GM12878 (cell line): ENCODE data around the gene NUMA1. TPM values are rescaled to one million over a fixed set of nuclear protein-coding genes. Genes with fewer than 3 reads are reported as not detected.

ENCODE experiments used
- ATAC-seq: fragments of 200-7000 bp; cut with Tn5 transposase; 3 replicates; pipeline ENCODE4 v1.9.1; 2020; ENCODE audit warnings: mild to moderate bottlenecking, moderate library complexity
- BruUV-seq: library from RNA; stranded (reverse); fragments of 400-500 nt; replicated peaks from 2 replicates; lab custom pipeline; 2021; lab: Mats Ljungman, UMichigan
- CTCF ChIA-PET: fragments of 300-600 bp; sonication (Branson Sonifier 250); formaldehyde crosslinking; extraction: SDS; loops from one replicate; lab custom pipeline; 2021; ENCODE audit warnings: inconsistent platforms; lab: Yijun Ruan, JAX
- POLR2A ChIA-PET: fragments of 350-600 bp; formaldehyde crosslinking; extraction: SDS; loops from one replicate; lab custom pipeline; 2021; ENCODE audit warnings: inconsistent platforms; lab: Charles Lee
- RAD21 ChIA-PET: fragments of 300-600 bp; sonication (Branson Sonifier 250); formaldehyde crosslinking; loops from one replicate; lab custom pipeline; 2023; ENCODE audit warnings: antibody characterized with exemption; ENCODE audit not compliant: unreplicated experiment; lab: Charles Lee
- SMC1A ChIA-PET: fragments of 300-600 bp; sonication (Branson Sonifier 250); formaldehyde crosslinking; loops from one replicate; lab custom pipeline; 2023; ENCODE audit not compliant: unreplicated experiment, uncharacterized antibody; lab: Charles Lee
- DNase-seq: peaks from one replicate; pipeline ENCODE4 v3.0.0-alpha.2; 2011; ENCODE audit warnings: low read depth, low spot score
- FAIRE-seq: peaks from 3 replicates; lab custom pipeline; 2011; peaks lifted over from hg19 to GRCh38; lab: Jason Lieb, UNC
- H2AFZ ChIP-seq: 2 replicates; pipeline ENCODE4 v1.6.0; 2011; ENCODE audit warnings: low read depth, low read length, control low read depth; ENCODE audit not compliant: control insufficient read depth
- H3K27ac ChIP-seq: 2 replicates; pipeline ENCODE4 v1.5.1; 2011; ENCODE audit warnings: control low read depth; ENCODE audit not compliant: control insufficient read depth, insufficient read depth
- H3K27me3 ChIP-seq, 2 experiments: replicated peaks in 1 of 2; 2 replicates each; pipeline versions ENCODE4 v1.6.0 to v1.6.1; 2011; ENCODE audit warnings: low read length in 1 of 2; ENCODE audit not compliant: control insufficient read depth in 2 of 2, insufficient read depth in 2 of 2
- H3K36me3 ChIP-seq, 2 experiments: 2 replicates each; pipeline ENCODE4 v1.5.1; 2011; ENCODE audit warnings: low read length in 1 of 2; ENCODE audit not compliant: control insufficient read depth in 2 of 2, insufficient read depth in 2 of 2
- H3K4me1 ChIP-seq: 2 replicates; pipeline ENCODE4 v1.6.1; 2011; ENCODE audit warnings: mild to moderate bottlenecking, low read length, moderate library complexity, mixed read lengths; ENCODE audit not compliant: control insufficient read depth, insufficient read depth
- H3K4me2 ChIP-seq: 2 replicates; pipeline ENCODE4 v1.6.0; 2011; ENCODE audit warnings: control low read depth; ENCODE audit not compliant: control insufficient read depth, insufficient read depth
- H3K4me3 ChIP-seq: fragments of 200-600 bp; sonication (generic); 2 replicates; pipeline ENCODE4 v1.5.1; 2016
- H3K79me2 ChIP-seq: 2 replicates; pipeline ENCODE4 v1.6.0; 2011; ENCODE audit warnings: low read length; ENCODE audit not compliant: control insufficient read depth, insufficient read depth
- H3K9ac ChIP-seq: 2 replicates; pipeline ENCODE4 v1.8.0; 2011; ENCODE audit warnings: low read length, control low read depth, mixed read lengths; ENCODE audit not compliant: control insufficient read depth, insufficient read depth
- H3K9me3 ChIP-seq: replicated peaks from 3 replicates; pipeline ENCODE4 v1.5.1; 2011; ENCODE audit warnings: mild to moderate bottlenecking, low read length; ENCODE audit not compliant: control insufficient read depth, insufficient read depth
- H4K20me1 ChIP-seq: 2 replicates; pipeline ENCODE4 v1.6.0; 2011; ENCODE audit not compliant: control insufficient read depth, insufficient read depth
- CUX1 ChIP-seq: IDR thresholded peaks from 2 replicates; pipeline ENCODE4 v1.6.1; 2012; ENCODE audit warnings: improper control_type of control experiment, low read depth, low read length; ENCODE audit not compliant: insufficient replicate concordance
- NRF1 ChIP-seq: conservative IDR thresholded peaks from 2 replicates; pipeline ENCODE4 v1.6.1; 2011; ENCODE audit warnings: mild to moderate bottlenecking, low read depth, low read length, improper control_type of control experiment
- PAX8 ChIP-seq: fragments of 450-650 bp; IDR thresholded peaks from 2 replicates; pipeline ENCODE4 v1.6.1; 2017; ENCODE audit warnings: mild to moderate bottlenecking, moderate library complexity
- PBX3 ChIP-seq: IDR thresholded peaks from 2 replicates; pipeline ENCODE4 v1.6.1; 2011; ENCODE audit warnings: mild to moderate bottlenecking, low read depth, low read length, moderate library complexity; ENCODE audit not compliant: insufficient replicate concordance
- RAD21 ChIP-seq: IDR thresholded peaks from 2 replicates; pipeline ENCODE4 v1.6.1; 2011; ENCODE audit warnings: mild to moderate bottlenecking, low read depth, low read length, moderate library complexity; ENCODE audit not compliant: insufficient read depth
- TCF12 ChIP-seq: IDR thresholded peaks from 2 replicates; pipeline ENCODE4 v1.6.1; 2011; ENCODE audit warnings: low read depth, mild to moderate bottlenecking, low read length
- ZBTB11 ChIP-seq: fragments of 450-650 bp; formaldehyde crosslinking; IDR thresholded peaks from 2 replicates; pipeline ENCODE4 v1.5.0; 2022; ENCODE audit warnings: mild to moderate bottlenecking, missing genetic modification characterization
- ZBTB4 ChIP-seq: fragments of 450-650 bp; formaldehyde crosslinking; IDR thresholded peaks from 2 replicates; pipeline ENCODE4 v1.4.0; 2022; ENCODE audit warnings: mild to moderate bottlenecking, moderate library complexity
- WGBS: methylation state at CpG from one replicate; pipeline ENCODE4 v1.1.6; 2016; ENCODE audit warnings: low lambda C conversion rate; ENCODE audit not compliant: insufficient replicate concordance, insufficient coverage; ENCODE audit errors: missing lambda C conversion rate; 5-methylcytosine and 5-hydroxymethylcytosine counted together
- in situ Hi-C: fragments of 300-500 bp; cut with MboI; formaldehyde crosslinking; loops from 9 replicates; pipeline ENCODE4 v1.14.3; 2018; ENCODE audit warnings: mixed read lengths
- intact Hi-C: fragments of 100-400 bp; cut with micrococcal nuclease; formaldehyde crosslinking; loops from one replicate; pipeline ENCODE4 v1.14.2; 2022; ENCODE audit not compliant: unreplicated experiment
- polyA plus RNA-seq, 11 experiments: library from polyadenylated mRNA; depleted of rRNA in 4 of 11; unstranded in 6 of 11; stranded (reverse) in 5 of 11; fragments of >200 nt; fragmentation: Nextera tagmentation in 4 of 11; fragmentation: Illumina TruSeq in 1 of 11; extraction: Ambion mirVana in 4 of 11; extraction: Trizol in 1 of 11; gene quantifications; 1 replicate in 1 of 11; 2 replicates in 10 of 11; pipeline versions ENCODE4 v1.2.1 to v1.2.3, GENCODE V29; 2011 to 2016; ENCODE audit warnings: inconsistent platforms in 2 of 11, missing spikeins in 2 of 11, low read depth in 1 of 11
- total RNA-seq, 4 experiments: library from RNA; depleted of rRNA in 3 of 4; stranded (reverse); fragments of >200 nt in 3 of 4; fragmentation: Illumina TruSeq in 1 of 4; extraction: Trizol in 1 of 4; gene quantifications; 2 replicates each; pipeline versions ENCODE4 v1.2.1 to v1.2.3, GENCODE V29; 2013 to 2021

Gene NUMA1
- total and polyA plus RNA-seq, 10 of the 15 experiments (the other 5 are each of a cell fraction or from before 2014, with no cell fraction given) = 5.5 to 111 (median 61.0) TPM

- WGBS = 97% methylated on average over 2 of the region's 2 CpGs
- Histone ChIP-seq H3K9me3 (no peaks in the 10 kb centered on the region), H3K79me2 (peaks cover 10% of the 10 kb centered on the region), H3K27me3 (no peaks in the 10 kb centered on the region), H3K4me2 (peak overlapping the region; percentile 72; the same call in 1 of the 2 replicates), H3K4me1 (peaks cover 42% of the 10 kb centered on the region), H3K9ac (no peak overlapping the region; the same call in 1 of the 2 replicates), H3K4me3 (no peak overlapping the region), H2AFZ (no peak overlapping the region), H3K27ac (peak overlapping the region; percentile 85), H4K20me1 (no peaks in the 10 kb centered on the region), H3K36me3 (peaks cover 28 to 31% of the 10 kb centered on the region in 2 experiments)
- ChIA-PET CTCF (interaction anchor here (1.1 to 3.1 kb wide), 6 partner anchors 18 to 93 kb away, joined by 3 to 22 read pairs (median 4); no protein-coding TSS in a partner anchor), RAD21 (interaction anchor here (1.0 to 4.2 kb wide), 5 partner anchors 12 to 67 kb away, joined by 3 to 21 read pairs (median 5); no protein-coding TSS in a partner anchor), POLR2A (interaction anchor here (0.6 to 1.6 kb wide), 4 partner anchors 8 to 441 kb away, joined by 3 to 4 read pairs (median 4); no protein-coding TSS in a partner anchor), SMC1A (interaction anchor here (1.0 to 3.3 kb wide), 4 partner anchors 17 to 65 kb away, joined by 4 to 16 read pairs (median 7); no protein-coding TSS in a partner anchor)
- intact Hi-C loops = no loop called here
- in situ Hi-C loops = no loop called here
- no TSS peak for BruUV-seq
- no peak for DNase-seq
- FAIRE-seq = no peak
- ATAC-seq = no peak
- TF ChIP-seq ZBTB11 (CRISPR knock-in tag) (no peak), TCF12 (no peak), RAD21 (no peak), PBX3 (no peak), NRF1 (no peak), CUX1 (no peak), ZBTB4 (CRISPR knock-in tag) (no peak), PAX8 (no peak)
Measured at GRCh38 chr11:71998061-71998460, 82.3 kb downstream of the NUMA1 start.
